Endothelial cell of umbilical vein (primary cell): ENCODE data around the gene KDM5B. TPM values are rescaled to one million over a fixed set of nuclear protein-coding genes. Genes with fewer than 3 reads are reported as not detected.

Experiments
- BruUV-seq: library from RNA; stranded (reverse); fragments of 400-500 nt; replicated peaks from 2 replicates; lab custom pipeline; 2021; lab: Mats Ljungman, UMichigan
- CTCF ChIA-PET: fragments of 300-600, 350-600 bp; sonication (Branson Sonifier 250); formaldehyde crosslinking; loops from one replicate; lab custom pipeline; 2021; ENCODE audit warnings: antibody characterized with exemption, inconsistent platforms; lab: Charles Lee
- POLR2A ChIA-PET: fragments of 300-600, 350-600 bp; sonication (Branson Sonifier 250); formaldehyde crosslinking; loops from one replicate; lab custom pipeline; 2021; ENCODE audit warnings: antibody characterized with exemption, inconsistent platforms; lab: Charles Lee
- DNase-seq: peaks from one replicate; pipeline ENCODE4 v3.0.0-alpha.2; 2011; ENCODE audit warnings: low read depth, low spot score
- FAIRE-seq: peaks from 2 replicates; lab custom pipeline; 2011; peaks lifted over from hg19 to GRCh38; lab: Jason Lieb, UNC
- H2AFZ ChIP-seq: 2 replicates; pipeline ENCODE4 v1.6.0; 2012; ENCODE audit warnings: low read depth, low read length, control low read depth, inconsistent platforms
- H3K27ac ChIP-seq: 2 replicates; pipeline ENCODE4 v1.5.1; 2011; ENCODE audit warnings: low read depth, mild to moderate bottlenecking, control low read depth, low read length, moderate library complexity; ENCODE audit not compliant: insufficient read depth
- H3K27me3 ChIP-seq, 2 experiments: 2 replicates each; pipeline versions ENCODE4 v1.6.0 to v1.6.1; 2011; ENCODE audit warnings: low read length in 2 of 2, mixed read lengths in 1 of 2; ENCODE audit not compliant: control insufficient read depth in 2 of 2, insufficient read depth in 2 of 2
- H3K36me3 ChIP-seq, 2 experiments: 2 replicates in 1 of 2; 3 replicates in 1 of 2; pipeline ENCODE4 v1.5.1; 2011; ENCODE audit warnings: low read length in 2 of 2, mild to moderate bottlenecking in 1 of 2, moderate library complexity in 1 of 2; ENCODE audit not compliant: control insufficient read depth in 2 of 2, insufficient read depth in 2 of 2; ENCODE audit errors: extremely low read depth in 1 of 2
- H3K4me1 ChIP-seq: 3 replicates; pipeline ENCODE4 v1.5.1; 2011; ENCODE audit warnings: mild to moderate bottlenecking, low read length; ENCODE audit not compliant: control insufficient read depth, insufficient read depth; ENCODE audit errors: extremely low read depth
- H3K4me2 ChIP-seq: 2 replicates; pipeline ENCODE4 v1.6.1; 2011; ENCODE audit warnings: low read length, control low read depth, mixed read lengths; ENCODE audit not compliant: insufficient read depth
- H3K4me3 ChIP-seq, 3 experiments: fragments of 200-600 bp in 1 of 3; sonication (generic), shearing (Covaris generic) in 1 of 3; replicated peaks in 1 of 3; 2 replicates each; pipeline ENCODE4 v1.5.1; 2011 to 2016; ENCODE audit warnings: control low read depth in 3 of 3, low read length in 3 of 3, mild to moderate bottlenecking in 2 of 3, inconsistent platforms in 1 of 3, low read depth in 1 of 3, moderate library complexity in 1 of 3; ENCODE audit not compliant: insufficient read depth in 1 of 3
- H3K79me2 ChIP-seq: 2 replicates; pipeline ENCODE4 v1.6.0; 2012; ENCODE audit warnings: low read length, inconsistent platforms; ENCODE audit not compliant: control insufficient read depth, insufficient read depth
- H3K9ac ChIP-seq: replicated peaks from 2 replicates; pipeline ENCODE3; 2011; ENCODE audit warnings: low read length, control low read depth; ENCODE audit not compliant: insufficient read depth; ENCODE audit errors: extremely low read depth
- H3K9me1 ChIP-seq: replicated peaks from 3 replicates; pipeline ENCODE4 v1.6.0; 2011; ENCODE audit warnings: mild to moderate bottlenecking, low read length; ENCODE audit not compliant: control insufficient read depth, insufficient read depth; ENCODE audit errors: extremely low read depth
- H3K9me3 ChIP-seq: replicated peaks from 2 replicates; pipeline ENCODE4 v1.5.1; 2012; ENCODE audit warnings: low read length, inconsistent platforms; ENCODE audit not compliant: control insufficient read depth, insufficient read depth
- H4K20me1 ChIP-seq: replicated peaks from 2 replicates; pipeline ENCODE3; 2011; ENCODE audit warnings: mild to moderate bottlenecking, low read length; ENCODE audit not compliant: control insufficient read depth, insufficient read depth; ENCODE audit errors: extremely low read depth
- EZH2 ChIP-seq: IDR thresholded peaks from 2 replicates; pipeline ENCODE4 v1.6.1; 2012; ENCODE audit warnings: borderline replicate concordance, low read depth, mild to moderate bottlenecking, moderate library complexity, low read length, inconsistent platforms; ENCODE audit not compliant: severe bottlenecking
- FOS ChIP-seq: IDR thresholded peaks from 2 replicates; pipeline ENCODE4 v1.6.1; 2011; ENCODE audit warnings: mild to moderate bottlenecking, low read length, moderate library complexity, borderline replicate concordance; ENCODE audit not compliant: insufficient read depth
- GATA2 ChIP-seq: IDR thresholded peaks from 2 replicates; pipeline ENCODE4 v1.7.0; 2011; ENCODE audit warnings: low read depth, mild to moderate bottlenecking, moderate library complexity, mixed read lengths, low read length; ENCODE audit not compliant: insufficient read length, insufficient read depth
- JUN ChIP-seq: IDR thresholded peaks from 2 replicates; pipeline ENCODE4 v1.6.1; 2011; ENCODE audit warnings: borderline replicate concordance, low read depth; ENCODE audit not compliant: insufficient read length, insufficient read depth
- MYC ChIP-seq: IDR thresholded peaks from one replicate; pipeline ENCODE4 v1.6.1; 2011; ENCODE audit warnings: mild to moderate bottlenecking, low read depth, low read length
- POLR2A ChIP-seq: IDR thresholded peaks from 2 replicates; pipeline ENCODE4 v1.6.1; 2012; ENCODE audit warnings: low read depth, mild to moderate bottlenecking, control low read depth, low read length
- POLR2AphosphoS5 ChIP-seq: IDR thresholded peaks from 2 replicates; pipeline ENCODE4 v1.6.1; 2012; ENCODE audit warnings: low read depth, mild to moderate bottlenecking, control low read depth, low read length, moderate library complexity; ENCODE audit not compliant: insufficient read depth
- dilution Hi-C: fragments of 300-500 bp; cut with MboI; formaldehyde crosslinking; loops from one replicate; pipeline ENCODE4 v1.15.0; 2019; ENCODE audit warnings: low sequenced_read_pairs; ENCODE audit not compliant: extremely low pct_ligation_motif_present
- intact Hi-C: fragments of 100-400 bp; cut with micrococcal nuclease; formaldehyde crosslinking; loops from one replicate; pipeline ENCODE4 v1.10.0; 2022
- polyA plus RNA-seq, 4 experiments: library from polyadenylated mRNA; depleted of rRNA in 3 of 4; stranded (reverse) in 3 of 4; unstranded in 1 of 4; fragments of >200 nt; gene quantifications; 2 replicates each; pipeline versions ENCODE4 v1.2.1 to v1.2.3, GENCODE V29; 2011 to 2012; ENCODE audit warnings: missing spikeins in 1 of 4
- total RNA-seq: library from RNA; stranded (reverse); gene quantifications from 2 replicates; pipeline ENCODE4 v1.2.3, GENCODE V29; 2021
- TF ChIP-seq, protein P1 (sequence below): IDR thresholded peaks from 2 replicates; pipeline ENCODE4 v1.6.1; 2011; ENCODE audit not compliant: insufficient read depth, insufficient read length
- TF ChIP-seq, protein P2 (sequence below), 2 donors: IDR thresholded peaks; 1 replicate in 1 of 2; 2 replicates in 1 of 2; pipeline ENCODE4 v1.5.1; 2011; ENCODE audit warnings: low read length in 2 of 2, mild to moderate bottlenecking in 2 of 2, moderate library complexity in 2 of 2, control low read depth in 1 of 2, inconsistent platforms in 1 of 2, low read depth in 1 of 2; ENCODE audit not compliant: insufficient read depth in 1 of 2; ENCODE audit errors: extremely low read depth in 1 of 2

Gene KDM5B
- total and polyA plus RNA-seq, 2 donors (not counting 3 experiments of a cell fraction or from before 2014, with no cell fraction given) = 25.2 to 65.5 TPM

DNA sequence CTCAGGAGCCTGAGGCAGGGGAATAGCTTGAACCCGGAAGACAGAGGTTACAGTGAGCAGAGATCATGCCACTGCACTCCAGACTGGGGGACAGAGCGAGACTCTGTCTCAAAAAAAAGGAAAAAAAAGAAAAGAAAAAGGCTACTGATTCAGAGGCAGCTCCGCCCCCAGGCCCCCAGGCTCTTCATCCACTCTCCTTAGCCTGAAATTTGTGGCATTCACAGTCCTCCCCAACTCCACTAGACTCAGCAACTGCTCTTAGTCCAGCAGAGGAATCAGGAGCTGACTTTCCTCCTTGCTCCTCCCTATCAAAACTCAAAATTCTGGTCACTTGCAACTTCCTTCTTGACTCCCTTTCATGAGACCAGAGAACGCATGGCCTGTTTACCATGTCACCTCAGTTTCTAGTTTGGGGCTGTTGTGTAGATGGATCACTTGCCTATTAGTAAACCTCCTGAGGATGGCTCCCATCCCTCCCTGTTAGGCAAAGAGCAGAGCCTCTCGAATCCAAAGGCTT, 29.6 kb upstream of the KDM5B start:
- dilution Hi-C loops (no loop called here), intact Hi-C loops (no loop called here)
- no peaks in the 10 kb centered on the region for H3K9me3 ChIP-seq
- H2AFZ ChIP-seq = no peak overlapping the region
- no peak overlapping the region for H3K9ac ChIP-seq
- CTCF ChIA-PET = no interaction called here
- H3K27ac ChIP-seq = no peak overlapping the region
- H3K9me1 ChIP-seq = no peaks in the 10 kb centered on the region
- H3K79me2 ChIP-seq = no peaks in the 10 kb centered on the region
- DNase-seq (no peak), FAIRE-seq (no peak)
- no peaks in the 10 kb centered on the region for H3K4me1 ChIP-seq
- no peak overlapping the region for H3K4me3 ChIP-seq
- H3K4me2 ChIP-seq = no peak overlapping the region
- peaks cover 7 to 12% of the 10 kb centered on the region in 2 experiments for H3K27me3 ChIP-seq
- H4K20me1 ChIP-seq = no peaks in the 10 kb centered on the region
- BruUV-seq = no TSS peak
- no peaks in the 10 kb centered on the region for H3K36me3 ChIP-seq
- POLR2A ChIA-PET = no interaction called here
- no peak for TF ChIP-seq EZH2

DNA sequence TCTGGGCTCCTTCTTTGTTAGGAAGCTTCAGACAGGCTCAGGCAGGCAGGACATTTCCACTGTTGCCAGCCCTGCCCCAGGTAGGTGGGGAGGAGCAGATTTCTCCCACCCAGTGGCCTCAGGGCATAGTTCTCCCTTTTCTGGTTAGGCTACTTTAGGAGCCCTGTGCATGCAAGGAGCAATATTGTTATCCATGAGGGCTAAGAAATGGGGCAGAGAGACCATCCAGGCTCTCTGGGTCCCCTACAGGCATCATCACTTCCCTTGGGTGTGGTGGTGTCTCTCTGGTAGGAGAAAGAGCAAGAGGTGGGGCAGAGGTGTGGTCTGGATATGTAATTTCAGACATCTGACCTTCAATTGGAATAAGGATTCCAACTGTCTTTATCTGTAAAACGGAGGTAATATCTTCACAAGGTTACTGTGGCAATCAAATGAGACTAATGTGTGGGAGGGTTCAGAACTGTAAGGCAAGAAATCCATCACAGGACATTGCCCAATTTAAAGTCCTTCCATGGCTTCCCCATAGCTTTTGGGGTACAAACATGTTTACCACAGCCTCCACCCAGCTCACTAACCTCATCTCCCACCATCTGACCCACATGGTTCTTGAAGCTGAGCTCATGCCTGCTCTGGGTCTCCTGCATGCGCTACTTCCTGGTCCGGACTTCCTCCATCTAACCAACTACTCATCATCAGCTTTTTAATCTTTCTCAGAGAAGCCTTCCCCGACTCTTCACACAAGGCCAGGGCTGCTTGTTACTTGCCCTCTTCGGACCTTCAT, 28.6 kb upstream of the KDM5B start:
- no peaks in the 10 kb centered on the region for H4K20me1 ChIP-seq
- BruUV-seq = no TSS peak
- no peaks in the 10 kb centered on the region for H3K79me2 ChIP-seq
- intact Hi-C loops (no loop called here), dilution Hi-C loops (no loop called here)
- no peak for DNase-seq
- no peak overlapping the region for H3K27ac ChIP-seq
- ChIA-PET POLR2A (no interaction called here), CTCF (no interaction called here)
- no peak overlapping the region for H3K4me2 ChIP-seq
- TF ChIP-seq, protein P1, sequence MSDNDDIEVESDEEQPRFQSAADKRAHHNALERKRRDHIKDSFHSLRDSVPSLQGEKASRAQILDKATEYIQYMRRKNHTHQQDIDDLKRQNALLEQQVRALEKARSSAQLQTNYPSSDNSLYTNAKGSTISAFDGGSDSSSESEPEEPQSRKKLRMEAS = no peak
- TF ChIP-seq FOS (no peak), POLR2A (no peak), MYC (no peak), JUN (no peak), GATA2 (no peak), EZH2 (no peak), POLR2AphosphoS5 (no peak)
- TF ChIP-seq, protein P2, sequence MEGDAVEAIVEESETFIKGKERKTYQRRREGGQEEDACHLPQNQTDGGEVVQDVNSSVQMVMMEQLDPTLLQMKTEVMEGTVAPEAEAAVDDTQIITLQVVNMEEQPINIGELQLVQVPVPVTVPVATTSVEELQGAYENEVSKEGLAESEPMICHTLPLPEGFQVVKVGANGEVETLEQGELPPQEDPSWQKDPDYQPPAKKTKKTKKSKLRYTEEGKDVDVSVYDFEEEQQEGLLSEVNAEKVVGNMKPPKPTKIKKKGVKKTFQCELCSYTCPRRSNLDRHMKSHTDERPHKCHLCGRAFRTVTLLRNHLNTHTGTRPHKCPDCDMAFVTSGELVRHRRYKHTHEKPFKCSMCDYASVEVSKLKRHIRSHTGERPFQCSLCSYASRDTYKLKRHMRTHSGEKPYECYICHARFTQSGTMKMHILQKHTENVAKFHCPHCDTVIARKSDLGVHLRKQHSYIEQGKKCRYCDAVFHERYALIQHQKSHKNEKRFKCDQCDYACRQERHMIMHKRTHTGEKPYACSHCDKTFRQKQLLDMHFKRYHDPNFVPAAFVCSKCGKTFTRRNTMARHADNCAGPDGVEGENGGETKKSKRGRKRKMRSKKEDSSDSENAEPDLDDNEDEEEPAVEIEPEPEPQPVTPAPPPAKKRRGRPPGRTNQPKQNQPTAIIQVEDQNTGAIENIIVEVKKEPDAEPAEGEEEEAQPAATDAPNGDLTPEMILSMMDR (IDR thresholded peaks at IDR 0.05; ENCODE audit: extremely low read depth in 1 of 2, insufficient read depth in 1 of 2, low read depth in 1 of 2, low read length in 2 of 2) = no peak
- no peaks in the 10 kb centered on the region for H3K9me1 ChIP-seq
- H3K27me3 ChIP-seq = peaks cover 7 to 12% of the 10 kb centered on the region in 2 experiments
- H3K36me3 ChIP-seq = no peaks in the 10 kb centered on the region
- no peak for FAIRE-seq
- H2AFZ ChIP-seq = no peak overlapping the region
- no peaks in the 10 kb centered on the region for H3K4me1 ChIP-seq
- no peak overlapping the region for H3K9ac ChIP-seq
- H3K4me3 ChIP-seq = no peak overlapping the region
- no peaks in the 10 kb centered on the region for H3K9me3 ChIP-seq
